GM08714 (cell line): Measurements from ENCODE around the gene PMIS2.

Experiments used
- H3K4me3 ChIP-seq: fragments of 200-500 bp; sonication (Bioruptor generic); 2 replicates; pipeline ENCODE4 v1.5.1; 2014; ENCODE audit warnings: mild to moderate bottlenecking, low read length, inconsistent platforms
- ZNF274 ChIP-seq: IDR thresholded peaks from 2 replicates; pipeline ENCODE4 v1.6.1; 2012; ENCODE audit warnings: mild to moderate bottlenecking, low read depth, low read length

PMIS2 gene

DNA sequence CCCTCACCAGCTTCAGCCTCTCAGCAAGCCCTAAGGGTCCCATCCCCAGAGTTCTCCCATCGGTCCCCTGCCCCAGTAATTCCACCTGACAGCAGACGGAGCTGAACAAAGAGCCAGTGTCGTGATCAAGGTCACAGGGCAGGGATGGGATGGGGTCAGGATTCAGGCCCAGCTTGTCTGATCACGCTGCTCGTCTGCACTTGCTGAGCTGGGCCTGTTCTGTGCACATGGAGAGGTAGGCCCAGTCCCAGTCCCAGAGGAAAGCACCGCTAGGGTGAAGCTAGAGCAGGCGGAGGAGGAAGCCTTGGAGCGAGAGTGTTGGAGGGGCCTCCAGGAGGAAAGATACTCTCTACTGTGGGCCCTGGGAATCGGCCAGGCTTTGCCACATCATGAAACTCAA is 35.7 kb downstream of the PMIS2 start:
- TF ChIP-seq ZNF274 = no peak
- H3K4me3 ChIP-seq = no peak overlapping the region

DNA sequence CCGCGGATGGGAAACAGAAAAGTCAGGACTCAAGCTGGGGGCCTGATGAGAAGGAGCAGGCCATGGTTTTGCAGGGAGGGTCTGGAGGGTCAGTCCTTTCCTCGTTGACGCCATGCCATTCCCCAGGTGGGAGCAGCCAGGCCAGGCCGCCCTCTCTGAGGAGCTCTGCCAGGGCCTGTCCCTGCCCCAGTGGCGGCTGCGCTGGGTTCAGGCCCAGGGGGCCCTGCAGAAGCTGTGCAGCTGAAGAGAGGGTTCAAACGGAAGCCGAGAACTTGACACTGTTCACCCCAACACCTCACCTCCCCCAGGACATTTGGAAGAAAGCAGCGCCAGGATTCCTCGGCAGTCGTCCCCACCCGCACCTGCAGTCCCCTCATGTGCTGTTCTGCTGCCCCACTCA is 36.8 kb downstream of the PMIS2 start:
- no peak for TF ChIP-seq ZNF274
- no peak overlapping the region for H3K4me3 ChIP-seq

DNA sequence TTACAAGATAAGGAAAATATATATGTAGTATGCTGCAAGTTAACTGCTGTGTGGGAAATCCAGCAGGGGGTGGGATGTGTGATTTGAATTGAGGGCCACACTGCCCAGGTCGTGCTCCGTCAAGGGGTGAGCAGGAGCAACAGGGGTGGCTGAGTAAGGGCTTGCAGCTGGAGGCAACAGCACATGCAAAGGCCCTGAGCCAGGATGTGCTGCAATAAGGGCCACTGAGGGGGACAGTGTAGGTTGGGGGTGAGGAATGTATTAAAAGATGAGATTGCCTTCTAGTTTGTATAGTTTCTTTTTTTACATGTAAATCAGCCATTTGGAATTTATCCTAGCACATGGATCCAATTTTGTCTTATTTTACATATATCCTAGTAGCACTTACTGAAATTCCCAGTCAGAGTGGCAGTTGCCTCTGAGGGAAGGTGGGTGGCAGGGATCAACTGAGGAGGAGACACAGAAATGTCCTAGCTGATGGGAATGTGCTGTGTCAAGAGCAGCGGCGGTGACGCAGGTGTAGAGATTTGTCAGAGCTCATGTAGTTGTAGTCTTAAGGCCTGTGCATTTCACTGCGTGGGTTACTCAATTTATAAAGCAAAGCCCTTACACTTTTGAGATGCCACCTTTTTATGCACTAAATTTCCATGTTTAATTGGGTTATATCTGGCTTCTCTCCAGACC is 37.5 kb downstream of the PMIS2 start:
- TF ChIP-seq ZNF274 = no peak
- H3K4me3 ChIP-seq = no peak overlapping the region

- TF ChIP-seq ZNF274 = no peak
- peak overlapping the region; percentile 94 for H3K4me3 ChIP-seq
These were observed 42.2 kb downstream of the PMIS2 start for GRCh38 chr19:35628264-35628564.

GRCh38 chr19:35628565-35629331 is 42.8 kb downstream of the PMIS2 start, which contains the start of gene RBM42:
TSS of gene RBM42 (plus strand) at chr19:35629036. CDS start at chr19:35629154, 118 bp downstream.
- peak within 1 kb of the TSS; percentile 94 for H3K4me3 ChIP-seq
- TF ChIP-seq ZNF274 = no peak

GRCh38 chr19:35629332-35629633 is 43.3 kb downstream of the PMIS2 start:
- H3K4me3 ChIP-seq = peak overlapping the region; percentile 91
- no peak for TF ChIP-seq ZNF274

DNA sequence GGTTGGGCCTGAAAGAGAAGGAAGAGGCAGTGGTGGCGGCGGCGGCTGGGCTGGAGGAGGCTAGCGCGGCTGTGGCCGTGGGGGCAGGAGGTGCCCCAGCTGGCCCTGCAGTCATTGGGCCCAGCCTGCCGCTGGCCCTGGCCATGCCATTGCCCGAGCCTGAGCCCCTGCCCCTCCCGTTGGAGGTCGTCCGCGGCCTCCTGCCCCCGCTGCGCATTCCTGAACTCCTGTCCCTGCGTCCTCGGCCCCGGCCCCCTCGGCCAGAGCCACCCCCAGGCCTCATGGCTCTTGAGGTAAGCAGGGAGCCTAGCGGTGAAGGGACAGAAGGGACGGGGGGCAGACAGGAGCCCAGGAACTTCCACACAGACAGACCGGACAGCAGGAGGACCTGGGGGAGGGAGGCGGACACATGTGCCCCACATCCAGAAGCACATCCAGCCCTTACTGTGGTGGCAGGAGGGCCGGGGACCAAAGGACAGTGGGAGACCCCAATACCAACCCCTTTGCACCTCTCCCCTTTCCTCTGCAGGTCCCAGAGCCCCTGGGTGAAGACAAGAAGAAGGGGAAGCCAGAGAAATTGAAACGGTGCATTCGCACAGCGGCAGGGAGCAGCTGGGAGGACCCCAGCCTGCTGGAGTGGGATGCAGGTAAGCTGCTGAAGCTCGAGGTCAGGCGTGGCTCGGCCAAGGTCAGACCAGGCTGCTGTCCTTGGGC is 47.9 kb downstream of the PMIS2 start:
- TF ChIP-seq ZNF274 = no peak
- H3K4me3 ChIP-seq = no peak overlapping the region

DNA sequence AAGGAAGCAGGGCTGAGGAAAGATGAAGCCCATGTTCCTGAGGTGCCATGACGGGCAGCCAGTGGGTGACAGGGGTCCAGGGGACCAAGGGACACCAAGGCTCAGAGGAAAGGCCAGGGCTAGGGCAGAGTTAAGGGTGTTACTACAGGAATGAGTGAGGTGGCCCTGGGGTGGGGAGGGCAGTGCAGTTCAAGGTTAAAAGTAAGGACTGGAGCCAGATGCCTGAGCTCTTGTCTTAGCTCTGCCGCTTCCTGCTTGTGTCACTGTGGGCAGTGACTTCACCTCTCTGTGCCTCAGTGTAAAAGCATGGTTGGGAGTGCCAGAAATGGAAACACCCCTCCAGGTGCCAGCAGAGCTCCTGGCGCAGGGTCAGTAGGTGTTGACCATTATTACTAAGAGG is 50.7 kb downstream of the PMIS2 start:
- TF ChIP-seq ZNF274 = no peak
- H3K4me3 ChIP-seq = no peak overlapping the region
